Right cardiac atrium (tissue), 5 donors: ENCODE data around the gene EXTL1. TPM values are rescaled to one million over a fixed set of nuclear protein-coding genes. Genes with fewer than 3 reads are reported as not detected.
A peak's percentile ranks its signal among the peaks of the same experiment; 100 is the strongest.

Experiments used
- ATAC-seq, 2 donors: fragments of 200-7000 bp; cut with Tn5 transposase; one replicate each; pipeline versions ENCODE4 v1.8.0 to v1.9.1; 2020; ENCODE audit warnings: moderate library complexity in 2 of 2, mild to moderate bottlenecking in 1 of 2
- DNase-seq, 3 donors: peaks; one replicate each; pipeline ENCODE4 v3.0.0-alpha.2; 2020
- H3K27ac ChIP-seq: one replicate; pipeline ENCODE4 v1.5.1; 2013; ENCODE audit warnings: mild to moderate bottlenecking, low read length, control low read depth, moderate library complexity
- H3K27me3 ChIP-seq: one replicate; pipeline ENCODE4 v1.6.1; 2013; ENCODE audit not compliant: control insufficient read depth, insufficient read depth
- H3K4me1 ChIP-seq: one replicate; pipeline ENCODE4 v1.6.1; 2013; ENCODE audit warnings: low read length; ENCODE audit not compliant: control insufficient read depth, insufficient read depth
- H3K4me3 ChIP-seq: one replicate; pipeline ENCODE4 v1.5.1; 2013; ENCODE audit warnings: low read length, control low read depth
- H3K9me3 ChIP-seq: one replicate; pipeline ENCODE4 v1.6.1; 2013; ENCODE audit warnings: low read length; ENCODE audit not compliant: control insufficient read depth
- WGBS: extraction: QIAGEN DNeasy Blood & Tissue Kit; methylation state at CpG from one replicate; pipeline ENCODE4 v1.1.7; 2013; 5-methylcytosine and 5-hydroxymethylcytosine counted together
- intact Hi-C, 4 donors: fragments of 100-400 bp; cut with DNase I; formaldehyde crosslinking; loops; one replicate each; pipeline versions ENCODE4 v1.11.0 to v1.14.0; 2022 to 2023
- polyA plus RNA-seq: library from polyadenylated mRNA; stranded (reverse); fragments of 200-250 nt; gene quantifications from one replicate; pipeline ENCODE4 v1.2.3, GENCODE V29; 2013
- total RNA-seq, 4 donors: library from RNA; stranded (reverse); fragmentation: NEBNext Ultra II Directional; extraction: Animal tissue kit (Norgen Biotek cat#: 25700); gene quantifications; one replicate each; pipeline ENCODE4 v1.2.1, GENCODE V29; 2021
- donor health status: healthy with polysubstance abuse.
- donor health status: DM: no; HTN: yes; CAD: no.
- donor health status: DM: no; HTN: no; CAD: no.
- donor health status: DM: no; HTN: yes; CAD: no; lungs with severe emphysema.
- donor health status: DM: yes; HTN: yes; CAD: no.

EXTL1 gene
- total and polyA plus RNA-seq, 5 donors = 0.78 to 4.3 (median 2.4) TPM

GRCh38 chr1:25989440-25990234 is 31.9 kb upstream of the EXTL1 start:
- no peak overlapping the region for H3K4me3 ChIP-seq
- intact Hi-C loops = no loop called here
- peak in 1 of 2 donors; percentile 52 for ATAC-seq

GRCh38 chr1:25990251-25990650 is 31.3 kb upstream of the EXTL1 start:
- Histone ChIP-seq H3K9me3 (no peaks in the 10 kb centered on the region), H3K4me1 (peaks cover 8% of the 10 kb centered on the region), H3K27me3 (no peaks in the 10 kb centered on the region), H3K27ac (no peak overlapping the region), H3K4me3 (no peak overlapping the region)
- ATAC-seq = no peak
- intact Hi-C loops = no loop called here
- WGBS = 58% methylated on average over 6 of the region's 6 CpGs
- DNase-seq = no peak

More at GRCh38 chr1:25989440-25990234, 31.9 kb upstream of the EXTL1 start:
- no peak for DNase-seq
- H3K27ac ChIP-seq = no peak overlapping the region
- no peaks in the 10 kb centered on the region for H3K9me3 ChIP-seq
- WGBS = 81% methylated on average over 11 of the region's 11 CpGs
- peaks cover 8% of the 10 kb centered on the region for H3K4me1 ChIP-seq
- H3K27me3 ChIP-seq = no peaks in the 10 kb centered on the region

- H3K27ac ChIP-seq = no peak overlapping the region
- peaks cover 8% of the 10 kb centered on the region for H3K4me1 ChIP-seq
- intact Hi-C loops = no loop called here
- ATAC-seq = peak; percentile 66 to 74
- no peaks in the 10 kb centered on the region for H3K9me3 ChIP-seq
- WGBS = 43% methylated on average over 15 of the region's 15 CpGs
- H3K4me3 ChIP-seq = no peak overlapping the region
- no peaks in the 10 kb centered on the region for H3K27me3 ChIP-seq
- no peak for DNase-seq
These were observed 30.7 kb upstream of the EXTL1 start for GRCh38 chr1:25990702-25991395.

- H3K4me1 ChIP-seq = peaks cover 8% of the 10 kb centered on the region
- H3K4me3 ChIP-seq = no peak overlapping the region
- H3K27ac ChIP-seq = no peak overlapping the region
- H3K27me3 ChIP-seq = no peaks in the 10 kb centered on the region
- 73% methylated on average over 5 of the region's 5 CpGs for WGBS
- intact Hi-C loops = no loop called here
- DNase-seq (no peak), ATAC-seq (no peak)
- H3K9me3 ChIP-seq = no peaks in the 10 kb centered on the region
These were observed 29.5 kb upstream of the EXTL1 start for GRCh38 chr1:25991937-25992688.

- no peaks in the 10 kb centered on the region for H3K27me3 ChIP-seq
- peaks cover 8% of the 10 kb centered on the region for H3K4me1 ChIP-seq
- no peak for ATAC-seq
- 93% methylated on average over 9 of the region's 9 CpGs for WGBS
- no peaks in the 10 kb centered on the region for H3K9me3 ChIP-seq
- intact Hi-C loops = no loop called here
- H3K27ac ChIP-seq = no peak overlapping the region
- H3K4me3 ChIP-seq = no peak overlapping the region
- no peak for DNase-seq
These were observed 28.8 kb upstream of the EXTL1 start for GRCh38 chr1:25992689-25993171.

GRCh38 chr1:25993197-25993951 is 28.2 kb upstream of the EXTL1 start:
- intact Hi-C loops = no loop called here
- H3K27ac ChIP-seq = no peak overlapping the region
- peaks cover 8% of the 10 kb centered on the region for H3K4me1 ChIP-seq
- no peaks in the 10 kb centered on the region for H3K27me3 ChIP-seq
- ATAC-seq (no peak), DNase-seq (no peak)
- no peaks in the 10 kb centered on the region for H3K9me3 ChIP-seq
- WGBS = 69% methylated on average over 8 of the region's 8 CpGs
- no peak overlapping the region for H3K4me3 ChIP-seq

GRCh38 chr1:25994402-25995150 is 27.0 kb upstream of the EXTL1 start:
- WGBS = 90% methylated on average over 3 of the region's 3 CpGs
- H3K27ac ChIP-seq = no peak overlapping the region
- H3K4me3 ChIP-seq = no peak overlapping the region
- no peaks in the 10 kb centered on the region for H3K27me3 ChIP-seq
- DNase-seq = no peak
- H3K4me1 ChIP-seq = peaks cover 6% of the 10 kb centered on the region
- H3K9me3 ChIP-seq = no peaks in the 10 kb centered on the region
- ATAC-seq = no peak
- intact Hi-C loops = loop anchor here in 1 of 4 donors (5.0 kb wide), 1 partner anchor 97 kb away; no protein-coding TSS in a partner anchor

- 2% methylated on average over 13 of the region's 13 CpGs for WGBS
- DNase-seq = peak in 1 of 3 donors; percentile 73
- Histone ChIP-seq H3K27ac (peak overlapping the region; percentile 56), H3K27me3 (no peaks in the 10 kb centered on the region), H3K9me3 (no peaks in the 10 kb centered on the region), H3K4me3 (peak overlapping the region; percentile 55), H3K4me1 (no peaks in the 10 kb centered on the region)
- intact Hi-C loops = loop anchor here in 1 of 4 donors (5.0 kb wide), 1 partner anchor 100 kb away; no protein-coding TSS in a partner anchor
- peak; percentile 22 to 53 for ATAC-seq
These were observed 24.4 kb upstream of the EXTL1 start for GRCh38 chr1:25996966-25997827.
